Gastrocnemius medialis (tissue), 4 donors: Measurements from ENCODE around the gene DNAJC7. TPM values are rescaled to one million over a fixed set of nuclear protein-coding genes. Genes with fewer than 3 reads are reported as not detected.
A peak's percentile ranks its signal among the peaks of the same experiment; 100 is the strongest.

Source experiments
- ATAC-seq, 2 donors: fragments of 150-250 bp; one replicate each; pipeline ENCODE4 v1.9.1; 2016
- DNase-seq, 2 donors: peaks; one replicate each; pipeline ENCODE4 v3.0.0-alpha.2; 2019
- H3K27ac ChIP-seq, 4 donors: fragments of 200-600 bp; sonication (generic); 1 replicate in 1 of 4; 2 replicates in 3 of 4; pipeline ENCODE4 v1.5.1; 2016 to 2018; ENCODE audit warnings: mild to moderate bottlenecking in 2 of 4, moderate library complexity in 1 of 4
- H3K27me3 ChIP-seq, 3 donors: fragments of 200-600 bp; sonication (generic) in 2 of 3; 1 replicate in 1 of 3; 2 replicates in 2 of 3; pipeline versions ENCODE4 v1.5.1 to v1.6.0; 2016 to 2019; ENCODE audit warnings: mild to moderate bottlenecking in 1 of 3, moderate library complexity in 1 of 3
- H3K36me3 ChIP-seq, 2 donors: fragments of 200-600 bp; sonication (generic) in 1 of 2; one replicate each; pipeline ENCODE4 v1.5.1; 2017 to 2018
- H3K4me1 ChIP-seq, 2 donors: fragments of 200-600 bp; sonication (generic) in 1 of 2; one replicate each; pipeline ENCODE4 v1.5.1; 2016 to 2017; ENCODE audit warnings: mild to moderate bottlenecking in 2 of 2
- H3K4me3 ChIP-seq, 4 donors: fragments of 200-600 bp; sonication (generic) in 3 of 4; 1 replicate in 1 of 4; 2 replicates in 3 of 4; pipeline ENCODE4 v1.5.1; 2016 to 2019; ENCODE audit warnings: mild to moderate bottlenecking in 2 of 4
- H3K9me3 ChIP-seq, 3 donors: fragments of 200-600 bp; sonication (generic) in 2 of 3; 1 replicate in 1 of 3; 2 replicates in 2 of 3; pipeline ENCODE4 v1.5.1; 2016 to 2019
- POLR2A ChIP-seq, 2 donors: fragments of 450-650 bp; IDR thresholded peaks; one replicate each; pipeline ENCODE4 v1.6.1; 2017; ENCODE audit warnings: antibody characterized with exemption in 2 of 2, mild to moderate bottlenecking in 2 of 2, moderate library complexity in 2 of 2
- in situ Hi-C, 4 donors: fragments of 200-750 bp; cut with MboI; loops; one replicate each; pipeline versions ENCODE4 v1.15.0 to v1.8.0; 2017; ENCODE audit warnings: low sequenced_read_pairs in 4 of 4
- intact Hi-C: fragments of 100-400 bp; cut with DNase I; formaldehyde crosslinking; loops from one replicate; pipeline ENCODE4 v1.15.1; 2023; ENCODE audit warnings: low total_unique reads
- total RNA-seq, 4 donors: library from RNA; depleted of rRNA; stranded (reverse); fragments of >200 nt; gene quantifications; one replicate each; pipeline versions ENCODE4 v1.1.0 to v1.2.3, GENCODE V29; 2016
- TF ChIP-seq, protein P1 (sequence below), 5 experiments: fragments of 450-650 bp in 3 of 5; fragments of 200-600 bp in 2 of 5; sonication (generic) in 2 of 5; IDR thresholded peaks in 4 of 5; conservative IDR thresholded peaks in 1 of 5; 1 replicate in 4 of 5; 2 replicates in 1 of 5; pipeline ENCODE4 v1.5.1; 2016 to 2019; ENCODE audit warnings: antibody characterized with exemption in 5 of 5, mild to moderate bottlenecking in 3 of 5, moderate library complexity in 3 of 5

Gene DNAJC7
- total RNA-seq, 4 donors from 2014 or later: 64.4 to 78.9 (median 66.4) TPM

- TF ChIP-seq, protein P1, sequence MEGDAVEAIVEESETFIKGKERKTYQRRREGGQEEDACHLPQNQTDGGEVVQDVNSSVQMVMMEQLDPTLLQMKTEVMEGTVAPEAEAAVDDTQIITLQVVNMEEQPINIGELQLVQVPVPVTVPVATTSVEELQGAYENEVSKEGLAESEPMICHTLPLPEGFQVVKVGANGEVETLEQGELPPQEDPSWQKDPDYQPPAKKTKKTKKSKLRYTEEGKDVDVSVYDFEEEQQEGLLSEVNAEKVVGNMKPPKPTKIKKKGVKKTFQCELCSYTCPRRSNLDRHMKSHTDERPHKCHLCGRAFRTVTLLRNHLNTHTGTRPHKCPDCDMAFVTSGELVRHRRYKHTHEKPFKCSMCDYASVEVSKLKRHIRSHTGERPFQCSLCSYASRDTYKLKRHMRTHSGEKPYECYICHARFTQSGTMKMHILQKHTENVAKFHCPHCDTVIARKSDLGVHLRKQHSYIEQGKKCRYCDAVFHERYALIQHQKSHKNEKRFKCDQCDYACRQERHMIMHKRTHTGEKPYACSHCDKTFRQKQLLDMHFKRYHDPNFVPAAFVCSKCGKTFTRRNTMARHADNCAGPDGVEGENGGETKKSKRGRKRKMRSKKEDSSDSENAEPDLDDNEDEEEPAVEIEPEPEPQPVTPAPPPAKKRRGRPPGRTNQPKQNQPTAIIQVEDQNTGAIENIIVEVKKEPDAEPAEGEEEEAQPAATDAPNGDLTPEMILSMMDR (IDR thresholded peaks at IDR 0.05 in 4 of 5, conservative IDR thresholded peaks at IDR 0.05 in 1 of 5): no peak
- TF ChIP-seq POLR2A (IDR thresholded peaks at IDR 0.05): no peak
- in situ Hi-C loops: no loop called here
Measured at GRCh38 chr17:41941168-41941567, 76.1 kb downstream of the DNAJC7 start.

GRCh38 chr17:41939693-41940090 lies 77.5 kb downstream of the DNAJC7 start:
- H3K9me3 ChIP-seq: no peaks in the 10 kb centered on the region
- ATAC-seq: no peak
- H3K36me3 ChIP-seq: no peaks in the 10 kb centered on the region
- H3K4me1 ChIP-seq: peaks cover 19 to 21% of the 10 kb centered on the region in 2 donors
- TF ChIP-seq, protein P1 (IDR thresholded peaks at IDR 0.05 in 4 of 5, conservative IDR thresholded peaks at IDR 0.05 in 1 of 5): no peak
- no peak for TF ChIP-seq POLR2A (IDR thresholded peaks at IDR 0.05)
- no peak overlapping the region for H3K27ac ChIP-seq
- H3K27me3 ChIP-seq: no peaks in the 10 kb centered on the region
- no peak overlapping the region for H3K4me3 ChIP-seq
- intact Hi-C loops: no loop called here
- in situ Hi-C loops: no loop called here
- DNase-seq: no peak

More at GRCh38 chr17:41941168-41941567, 76.1 kb downstream of the DNAJC7 start:
- no peaks in the 10 kb centered on the region for H3K9me3 ChIP-seq
- no peaks in the 10 kb centered on the region for H3K27me3 ChIP-seq
- H3K27ac ChIP-seq: no peak overlapping the region
- no peaks in the 10 kb centered on the region for H3K36me3 ChIP-seq
- H3K4me3 ChIP-seq: no peak overlapping the region
- intact Hi-C loops: no loop called here
- DNase-seq (no peak), ATAC-seq (no peak)
- peaks cover 19 to 21% of the 10 kb centered on the region in 2 donors for H3K4me1 ChIP-seq

DNA sequence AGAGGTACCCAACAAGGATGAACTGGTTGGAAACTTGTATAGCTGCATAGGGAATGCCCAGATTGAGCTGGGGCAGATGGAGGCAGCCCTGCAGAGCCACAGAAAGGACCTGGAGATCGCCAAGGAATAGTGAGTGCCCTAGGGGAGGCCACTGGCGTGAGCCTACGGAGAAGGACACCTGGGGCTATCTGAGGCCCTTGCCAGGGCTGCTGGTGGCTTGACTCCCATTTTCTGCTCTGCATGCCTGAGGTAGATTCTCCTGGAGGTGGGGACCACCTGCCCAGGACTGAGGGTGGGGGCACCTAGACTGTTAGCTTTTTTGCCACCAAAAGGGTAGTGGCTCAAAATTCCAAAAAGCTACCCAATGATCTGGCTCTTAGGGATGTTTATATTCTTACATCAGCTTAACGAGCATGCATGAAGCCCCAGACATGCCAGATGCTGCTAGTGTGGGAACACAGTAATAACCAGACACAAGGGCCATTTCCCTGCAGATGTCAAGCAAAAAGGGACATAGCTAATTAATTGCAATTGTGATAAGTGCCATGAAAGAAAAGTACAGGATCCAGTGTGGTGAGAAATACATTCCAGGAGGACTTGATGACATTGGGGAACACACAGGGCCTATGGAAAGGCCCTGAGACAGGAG lies 78.1 kb downstream of the DNAJC7 start:
- H3K36me3 ChIP-seq: no peaks in the 10 kb centered on the region
- intact Hi-C loops: no loop called here

DNA sequence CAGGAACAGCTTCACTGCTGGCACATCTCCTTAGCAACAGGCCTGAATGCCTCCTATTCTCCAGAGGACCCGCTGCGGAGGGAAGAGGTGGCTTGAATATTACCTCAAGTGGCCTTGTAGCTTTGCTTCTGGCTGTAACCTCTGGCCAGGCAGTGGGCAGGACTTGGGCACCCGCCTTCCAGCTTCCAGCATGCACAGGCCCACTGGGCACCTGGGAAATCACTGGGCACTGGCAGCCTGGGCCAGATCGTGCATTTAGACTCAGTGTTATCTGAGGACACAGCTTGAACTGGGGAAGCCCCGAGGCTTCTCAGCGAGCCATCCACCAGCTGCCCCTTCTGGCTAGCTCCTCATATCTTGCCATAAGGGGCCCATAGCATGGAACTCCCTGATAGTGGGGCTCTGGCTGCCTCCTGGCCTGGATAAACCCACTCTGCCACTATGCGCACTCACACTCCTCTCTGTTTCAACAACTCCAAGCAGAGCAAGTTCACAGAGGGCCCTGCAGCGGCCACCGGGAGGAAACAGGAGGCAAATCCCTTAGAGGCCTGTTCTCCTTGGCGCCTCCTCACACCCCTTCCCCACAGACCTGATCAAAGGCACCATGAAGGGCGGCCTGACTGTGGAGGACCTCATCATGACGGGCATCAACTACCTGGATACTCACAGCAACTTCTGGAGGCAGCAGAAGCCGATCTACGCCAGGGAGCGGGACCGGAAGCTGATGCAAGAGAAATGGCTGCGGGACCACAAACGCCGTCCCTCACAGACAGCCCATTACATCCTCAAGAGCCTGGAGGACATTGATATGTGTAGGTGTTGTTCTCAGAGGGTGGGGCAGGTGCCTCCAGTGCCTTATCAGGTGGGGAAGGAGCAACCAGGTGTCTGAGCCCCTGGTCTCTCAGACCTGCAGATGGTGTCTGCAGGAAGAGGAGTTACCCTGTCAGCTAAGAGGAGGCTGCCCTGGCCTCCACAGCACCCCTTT lies 79.0 kb downstream of the DNAJC7 start:
- ATAC-seq (peak; percentile 40 to 72), DNase-seq (peak in 1 of 2 donors; percentile 58)
- Histone ChIP-seq H3K4me1 (peaks cover 19 to 21% of the 10 kb centered on the region in 2 donors), H3K9me3 (no peaks in the 10 kb centered on the region), H3K27me3 (no peaks in the 10 kb centered on the region), H3K36me3 (no peaks in the 10 kb centered on the region), H3K27ac (peak overlapping the region; percentile 19 to 72 (median 48)), H3K4me3 (no peak overlapping the region)
- TF ChIP-seq POLR2A (IDR thresholded peaks at IDR 0.05): no peak
- TF ChIP-seq, protein P1 (IDR thresholded peaks at IDR 0.05 in 4 of 5, conservative IDR thresholded peaks at IDR 0.05 in 1 of 5): no peak
- intact Hi-C loops (no loop called here), in situ Hi-C loops (no loop called here)

More for the DNA sequence above, 78.1 kb downstream of the DNAJC7 start:
- in situ Hi-C loops: no loop called here
- Histone ChIP-seq H3K27ac (no peak overlapping the region), H3K9me3 (no peaks in the 10 kb centered on the region), H3K4me3 (no peak overlapping the region), H3K27me3 (no peaks in the 10 kb centered on the region), H3K4me1 (peaks cover 19 to 21% of the 10 kb centered on the region in 2 donors)
- TF ChIP-seq, protein P1 (IDR thresholded peaks at IDR 0.05 in 4 of 5, conservative IDR thresholded peaks at IDR 0.05 in 1 of 5): no peak
- TF ChIP-seq POLR2A (IDR thresholded peaks at IDR 0.05): no peak
- no peak for DNase-seq
- ATAC-seq: no peak
